A673 (cell line): ENCODE measurements around the gene TGM4.

Experiments used
- CTCF ChIP-seq: fragments of 300-800, 200-600 bp; sonication (generic); conservative IDR thresholded peaks from 2 replicates; pipeline ENCODE4 v1.5.1; 2017; ENCODE audit warnings: low read depth, mild to moderate bottlenecking, antibody characterized with exemption, low read length, moderate library complexity, mixed read lengths
- EZH2 ChIP-seq: fragments of 200-600 bp; sonication (generic); IDR thresholded peaks from 2 replicates; pipeline ENCODE4 v1.6.1; 2017; ENCODE audit warnings: borderline replicate concordance, low read depth, mild to moderate bottlenecking, mixed read lengths, antibody characterized with exemption, low read length; ENCODE audit not compliant: poor library complexity, severe bottlenecking

GRCh38 chr3:44883999-44884431, 9.6 kb downstream of the TGM4 start:
- TF ChIP-seq CTCF (no peak), EZH2 (no peak)
